GM12873 (cell line): ENCODE measurements around the gene DBN1.
A peak's percentile ranks its signal among the peaks of the same experiment; 100 is the strongest.

Source experiments
- TF ChIP-seq, protein P1 (sequence below): IDR thresholded peaks from 2 replicates; pipeline ENCODE4 v1.5.1; 2012; ENCODE audit warnings: low read depth, mild to moderate bottlenecking, moderate library complexity, low read length, control low read depth; ENCODE audit not compliant: insufficient read depth; ENCODE audit errors: missing control alignments

Gene DBN1

DNA sequence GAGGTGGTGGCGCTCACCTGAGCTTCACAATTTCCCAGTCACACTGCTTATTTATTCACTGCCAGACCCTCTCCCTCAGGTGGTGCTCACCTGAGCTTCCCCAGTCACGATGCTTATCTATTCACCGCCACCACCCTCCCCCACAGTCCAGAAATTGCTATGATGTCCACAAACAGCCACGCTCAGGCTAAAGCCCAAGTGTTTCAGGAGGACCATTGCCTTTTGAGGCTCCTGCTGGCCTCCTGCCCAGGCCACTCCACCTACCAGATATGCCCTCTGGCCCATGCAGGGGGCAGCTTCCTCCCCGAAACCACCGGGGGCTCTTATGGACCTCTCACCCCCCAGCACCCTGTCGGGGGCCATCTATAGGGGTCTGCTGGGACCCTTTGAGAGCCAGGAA, 19.4 kb upstream of the DBN1 start:
- TF ChIP-seq, protein P1, sequence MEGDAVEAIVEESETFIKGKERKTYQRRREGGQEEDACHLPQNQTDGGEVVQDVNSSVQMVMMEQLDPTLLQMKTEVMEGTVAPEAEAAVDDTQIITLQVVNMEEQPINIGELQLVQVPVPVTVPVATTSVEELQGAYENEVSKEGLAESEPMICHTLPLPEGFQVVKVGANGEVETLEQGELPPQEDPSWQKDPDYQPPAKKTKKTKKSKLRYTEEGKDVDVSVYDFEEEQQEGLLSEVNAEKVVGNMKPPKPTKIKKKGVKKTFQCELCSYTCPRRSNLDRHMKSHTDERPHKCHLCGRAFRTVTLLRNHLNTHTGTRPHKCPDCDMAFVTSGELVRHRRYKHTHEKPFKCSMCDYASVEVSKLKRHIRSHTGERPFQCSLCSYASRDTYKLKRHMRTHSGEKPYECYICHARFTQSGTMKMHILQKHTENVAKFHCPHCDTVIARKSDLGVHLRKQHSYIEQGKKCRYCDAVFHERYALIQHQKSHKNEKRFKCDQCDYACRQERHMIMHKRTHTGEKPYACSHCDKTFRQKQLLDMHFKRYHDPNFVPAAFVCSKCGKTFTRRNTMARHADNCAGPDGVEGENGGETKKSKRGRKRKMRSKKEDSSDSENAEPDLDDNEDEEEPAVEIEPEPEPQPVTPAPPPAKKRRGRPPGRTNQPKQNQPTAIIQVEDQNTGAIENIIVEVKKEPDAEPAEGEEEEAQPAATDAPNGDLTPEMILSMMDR = no peak

DNA sequence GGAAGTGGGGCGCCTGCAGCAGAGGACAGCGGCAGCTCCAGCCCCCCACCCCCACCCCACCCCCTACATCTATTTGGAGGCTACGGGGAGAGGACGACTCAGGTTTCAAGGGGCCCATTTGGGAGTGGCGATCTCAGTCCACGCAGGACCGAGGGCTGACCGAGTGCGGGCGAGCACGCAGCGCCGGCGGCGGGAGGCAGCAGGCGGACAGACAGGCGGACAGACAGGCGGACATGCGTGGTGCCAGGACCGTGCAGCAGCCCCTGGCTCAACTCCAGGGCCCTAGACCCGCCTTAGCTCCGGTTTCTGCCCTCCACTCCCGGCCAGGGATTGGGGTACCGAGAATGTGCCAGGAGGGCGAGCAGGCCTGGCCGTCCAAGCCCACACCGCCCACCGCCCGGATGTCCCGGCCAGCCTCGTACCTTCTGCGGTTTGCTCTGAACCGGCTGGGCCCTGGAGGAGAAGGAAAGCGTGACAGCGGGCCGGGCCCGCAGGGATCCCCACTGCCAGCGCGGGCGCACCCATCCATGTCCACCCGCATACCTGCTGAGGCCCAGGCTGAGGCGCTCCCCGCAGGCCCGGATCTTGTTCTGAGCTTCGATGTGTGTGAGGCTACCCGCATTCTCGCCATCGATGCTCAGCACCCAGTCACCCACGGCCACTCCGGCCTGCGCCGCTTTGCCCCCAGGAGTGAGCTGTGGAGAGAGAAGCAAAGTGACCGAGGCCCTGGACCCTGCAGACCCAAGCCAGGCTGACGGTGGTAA, 18.7 kb upstream of the DBN1 start:
- TF ChIP-seq, protein P1 = no peak

DNA sequence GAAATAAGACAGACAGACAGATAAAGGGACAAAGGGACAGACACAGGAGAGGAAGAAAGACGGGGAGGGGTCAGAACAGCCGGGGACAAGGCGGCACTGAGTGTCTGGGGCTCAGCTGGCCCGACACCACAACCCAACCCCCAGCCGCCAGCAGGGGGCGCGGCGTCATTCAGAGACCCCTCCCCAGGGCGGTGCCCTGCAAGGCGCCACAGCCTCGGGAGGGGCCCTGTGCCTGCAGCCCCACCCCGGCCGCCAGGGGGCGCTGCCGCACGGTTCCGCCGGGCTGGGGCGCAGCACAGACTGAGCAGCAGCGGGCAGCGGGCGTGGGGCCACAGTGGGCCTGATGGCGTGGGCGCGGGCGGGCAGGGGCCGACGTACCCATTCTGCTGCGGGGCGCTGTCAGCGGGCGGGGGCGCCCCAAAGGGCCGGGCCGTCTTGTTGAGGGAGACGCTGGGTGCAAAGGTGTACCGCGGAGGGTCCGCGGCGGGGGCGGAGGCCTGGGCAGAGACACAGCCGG, 18.1 kb upstream of the DBN1 start:
- TF ChIP-seq, protein P1 = peak; percentile 60

DNA sequence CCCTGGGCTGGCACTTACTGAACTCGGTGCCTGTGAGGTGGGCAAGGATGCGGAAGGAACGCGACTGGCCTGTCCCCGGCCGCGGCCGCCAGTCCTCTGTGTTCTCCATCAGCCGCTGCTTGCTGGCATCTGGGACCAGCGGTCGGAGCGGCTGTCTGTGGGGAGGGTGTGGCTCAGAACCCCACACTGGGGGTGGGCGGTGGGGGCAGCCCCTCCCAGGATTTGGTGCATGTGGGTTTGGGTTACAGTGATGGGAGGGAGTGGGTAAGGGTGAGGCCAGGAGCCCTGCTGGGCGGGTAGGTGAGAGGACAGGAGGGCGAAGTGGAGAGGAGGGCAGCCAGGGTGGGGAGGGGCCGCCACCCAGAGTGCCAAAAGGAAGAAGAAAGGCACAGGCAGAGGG, 17.6 kb upstream of the DBN1 start:
- TF ChIP-seq, protein P1 = no peak

DNA sequence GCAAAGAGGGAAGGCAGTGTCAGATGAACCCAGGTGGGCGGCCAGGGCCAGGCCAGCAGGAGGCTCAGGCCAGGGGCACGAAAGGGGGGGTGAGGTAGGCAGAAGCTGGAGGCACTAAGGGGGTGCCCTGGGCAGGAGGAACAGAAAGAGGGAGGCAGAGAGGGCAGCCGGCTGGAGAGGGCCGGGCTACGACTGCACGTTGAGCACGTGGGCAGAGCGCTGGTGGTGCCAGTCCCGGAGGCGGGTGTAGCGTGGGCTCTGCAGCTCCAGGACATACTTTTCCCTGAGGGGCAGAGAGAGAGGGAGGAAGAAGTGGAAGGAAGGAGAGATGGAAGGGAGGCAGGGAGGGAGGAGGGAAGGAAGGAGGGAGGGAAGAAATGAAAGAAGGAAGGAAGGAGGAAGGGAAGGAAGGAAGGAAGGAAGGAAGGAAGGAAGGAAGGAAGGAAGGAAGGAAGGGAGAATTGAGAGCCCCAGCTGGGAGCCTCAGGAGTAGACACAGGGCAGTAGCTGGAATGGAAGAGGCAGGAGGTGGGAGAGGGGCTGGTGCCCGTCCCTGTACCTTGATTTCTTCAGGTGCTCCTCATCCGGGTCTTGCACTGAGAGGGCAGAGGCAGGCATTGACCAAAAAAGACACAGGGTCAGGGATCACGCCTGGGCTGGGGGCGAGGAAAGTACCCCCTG, 17.0 kb upstream of the DBN1 start:
- TF ChIP-seq, protein P1 = no peak

DNA sequence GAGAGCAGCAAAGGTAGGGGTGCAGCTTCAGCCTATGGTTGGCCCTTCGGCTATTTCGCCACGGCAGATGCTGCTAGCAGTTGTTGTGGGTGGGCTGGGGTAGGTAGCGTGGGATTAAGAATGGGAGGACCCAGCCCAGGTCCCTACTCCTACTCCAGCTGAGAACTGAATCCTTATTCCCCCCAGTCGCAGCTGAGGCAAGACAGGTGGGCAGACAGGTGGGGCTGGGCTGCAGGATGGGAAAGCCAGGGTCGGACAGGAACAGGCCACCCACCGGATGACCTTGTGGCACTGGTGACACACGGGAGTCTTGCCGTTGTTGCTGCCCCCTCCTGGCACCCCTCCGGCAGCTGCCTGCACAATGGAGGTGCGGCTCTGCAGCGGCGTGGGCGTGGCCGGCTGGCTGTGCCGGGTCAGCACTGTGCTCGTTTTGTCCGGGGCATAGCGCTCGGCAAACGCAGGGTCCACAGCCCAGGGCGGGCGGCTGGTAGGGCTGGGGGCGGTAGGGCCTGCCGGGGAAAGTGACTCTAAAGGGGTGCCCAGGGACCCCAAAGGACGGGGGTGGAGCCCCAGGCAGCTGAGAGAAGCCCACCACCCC, 15.8 kb upstream of the DBN1 start:
- TF ChIP-seq, protein P1 = no peak

DNA sequence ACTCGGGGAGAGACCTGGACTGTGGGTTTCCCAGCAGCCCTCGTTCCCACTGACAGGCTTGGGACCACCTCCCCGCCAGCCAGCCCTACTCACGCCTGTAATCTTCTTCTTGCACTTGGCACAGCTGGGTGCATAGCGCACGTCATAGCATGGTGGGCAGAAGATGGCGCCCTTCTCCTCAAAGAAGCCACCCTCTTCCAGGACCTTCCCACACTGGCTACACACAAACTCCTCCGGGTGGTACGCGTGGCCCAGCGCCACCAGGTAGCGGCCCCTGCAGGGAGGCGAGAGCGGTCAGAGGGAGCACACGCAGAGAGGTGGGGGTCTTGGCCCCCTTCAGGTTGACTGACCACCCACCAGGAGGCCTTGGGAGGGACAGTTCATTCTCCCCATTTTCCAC, 14.5 kb upstream of the DBN1 start:
- TF ChIP-seq, protein P1 = peak; percentile 31
